Endodermal cell (in vitro differentiated cells): ENCODE data around the gene AGRN. TPM values are rescaled to one million over a fixed set of nuclear protein-coding genes. Genes with fewer than 3 reads are reported as not detected.

Source experiments
- DNase-seq: peaks from one replicate; pipeline ENCODE4 v3.0.0-alpha.2; 2017
- H3K27ac ChIP-seq: 2 replicates; pipeline ENCODE4 v1.5.1; 2013; ENCODE audit warnings: mild to moderate bottlenecking, low read depth, low read length, moderate library complexity
- H3K27me3 ChIP-seq: 2 replicates; pipeline ENCODE4 v1.6.1; 2013; ENCODE audit warnings: mild to moderate bottlenecking, low read length, moderate library complexity; ENCODE audit not compliant: insufficient read depth, control insufficient read depth, poor library complexity, severe bottlenecking
- H3K36me3 ChIP-seq: 2 replicates; pipeline ENCODE4 v1.7.0; 2013; ENCODE audit warnings: mild to moderate bottlenecking, low read length, moderate library complexity; ENCODE audit not compliant: control insufficient read depth, insufficient read depth
- H3K4me1 ChIP-seq: one replicate; pipeline ENCODE4 v1.7.0; 2013; ENCODE audit warnings: low read length; ENCODE audit not compliant: control insufficient read depth, insufficient read depth
- H3K4me3 ChIP-seq: 2 replicates; pipeline ENCODE4 v1.5.1; 2013; ENCODE audit warnings: mild to moderate bottlenecking, low read length, moderate library complexity
- H3K9ac ChIP-seq: 2 replicates; pipeline ENCODE4 v1.6.1; 2013; ENCODE audit warnings: mild to moderate bottlenecking, low read length, moderate library complexity; ENCODE audit not compliant: poor library complexity, severe bottlenecking; ENCODE audit errors: extremely low read depth
- H3K9me3 ChIP-seq: 2 replicates; pipeline ENCODE4 v1.6.1; 2013; ENCODE audit warnings: mild to moderate bottlenecking, low read length, moderate library complexity; ENCODE audit not compliant: control insufficient read depth
- H3K27ac Mint-ChIP-seq: 2 replicates; pipeline ENCODE4 v1.8.0; 2020; ENCODE audit warnings: mixed read lengths
- H3K27me3 Mint-ChIP-seq: 2 replicates; pipeline ENCODE4 v1.8.0; 2021; ENCODE audit warnings: mild to moderate bottlenecking, mixed read lengths; ENCODE audit not compliant: insufficient read depth
- H3K36me3 Mint-ChIP-seq: 2 replicates; pipeline ENCODE4 v1.8.0; 2020; ENCODE audit warnings: low read depth, mixed read lengths
- H3K4me1 Mint-ChIP-seq: 2 replicates; pipeline ENCODE4 v1.8.0; 2020; ENCODE audit warnings: mixed read lengths
- H3K4me3 Mint-ChIP-seq: 2 replicates; pipeline ENCODE4 v1.8.0; 2020; ENCODE audit warnings: mild to moderate bottlenecking, moderate library complexity, mixed read lengths
- H3K9me3 Mint-ChIP-seq: 2 replicates; pipeline ENCODE4 v1.8.0; 2020; ENCODE audit warnings: mild to moderate bottlenecking, mixed read lengths
- CTCF ChIP-seq: fragments of 200-600 bp; sonication (generic); conservative IDR thresholded peaks from 2 replicates; pipeline ENCODE4 v1.5.0; 2021; ENCODE audit warnings: antibody characterized with exemption, mild to moderate bottlenecking
- WGBS, 2 experiments: methylation state at CpG; one replicate each; pipeline versions ENCODE4 v1.1.5 to v1.1.7; 2013; ENCODE audit warnings: missing lambda C conversion rate in 2 of 2, mixed read lengths in 1 of 2; ENCODE audit not compliant: insufficient coverage in 1 of 2, insufficient read length in 1 of 2; 5-methylcytosine and 5-hydroxymethylcytosine counted together
- long read RNA-seq, 4 experiments: library from polyadenylated mRNA in 2 of 4; library from RNA in 1 of 4; library from capped mRNA in 1 of 4; stranded (forward) in 3 of 4; unstranded in 1 of 4; transcript quantifications; one replicate each; pipeline ENCODE4 v2.0.0, GENCODE V29; 2020 to 2021; ENCODE audit warnings: inconsistent platforms in 1 of 4
- polyA plus RNA-seq, 2 experiments: library from polyadenylated mRNA; stranded (reverse); fragments of 50-300 nt; gene quantifications; one replicate each; pipeline ENCODE4 v1.2.3, GENCODE V29; 2013
- total RNA-seq, 2 donors: library from RNA; stranded (reverse); fragmentation: NEBNext Ultra II Directional in 1 of 2; extraction: Animal tissue kit (Norgen Biotek cat#: 25700) in 1 of 2; gene quantifications; 2 replicates in 1 of 2; 3 replicates in 1 of 2; pipeline ENCODE4 v1.2.1, GENCODE V29; 2021

Gene AGRN
- 100 to 1,000 TPM; 269 to 288 TPM for total RNA-seq
- 192 TPM for polyA plus RNA-seq (2013, experiment 1 of 2)
- polyA plus RNA-seq (2013, experiment 2 of 2) = 176 TPM
- long read RNA-seq, experiment 1, partial matches to known transcripts = 15 of 48 reads
- long read RNA-seq, experiment 1, other reads (novel, unspliced or antisense) = 32 of 48 reads
- long read RNA-seq, experiment 2, full-length matches to known transcripts = 4 of 46 reads
- long read RNA-seq, experiment 2, partial matches to known transcripts = 24 of 46 reads
- long read RNA-seq, experiment 2, other reads (novel, unspliced or antisense) = 18 of 46 reads
- long read RNA-seq, experiment 3, partial matches to known transcripts = 3 of 8 reads
- long read RNA-seq, experiment 3, other reads (novel, unspliced or antisense) = 4 of 8 reads
- long read RNA-seq, experiment 4 = 0 reads

GRCh38 chr1:1020000-1020404 is at the start of gene AGRN:
Gene AGRN, plus strand, starts transcription at chr1:1020120. Its CDS starts 53 bp downstream, at chr1:1020173.
- Histone ChIP-seq H3K36me3 (peaks cover 21% of the 10 kb centered on the region), H3K9ac (peak within 1 kb of the TSS; percentile 59), H3K27ac (peak within 1 kb of the TSS; percentile 95), H3K27me3 (no peaks in the 10 kb centered on the region), H3K4me1 (peaks cover 15% of the 10 kb centered on the region), H3K4me3 (peak within 1 kb of the TSS; percentile 80), H3K9me3 (no peaks in the 10 kb centered on the region)
- Mint-ChIP-seq H3K27ac (no peak within 1 kb of the TSS), H3K4me3 (peak within 1 kb of the TSS; percentile 59), H3K27me3 (peaks cover 17% of the 10 kb centered on the region), H3K4me1 (peaks cover 10% of the 10 kb centered on the region), H3K36me3 (peaks cover 16% of the 10 kb centered on the region), H3K9me3 (no peaks in the 10 kb centered on the region)
- WGBS, 2 experiments = 0% methylated on average over 15 to 50 of the region's 58 CpGs
- TF ChIP-seq CTCF = no peak
- DNase-seq = peak; percentile 82

GRCh38 chr1:970242-970972 is 49.5 kb upstream of the AGRN start:
- Mint-ChIP-seq H3K27ac (no peak overlapping the region), H3K9me3 (no peaks in the 10 kb centered on the region), H3K4me1 (no peaks in the 10 kb centered on the region), H3K36me3 (peaks cover 3% of the 10 kb centered on the region), H3K4me3 (no peak overlapping the region), H3K27me3 (peaks cover 39% of the 10 kb centered on the region)
- TF ChIP-seq CTCF = no peak
- H3K27ac ChIP-seq = no peak overlapping the region
- H3K4me3 ChIP-seq = no peak overlapping the region
- no peaks in the 10 kb centered on the region for H3K36me3 ChIP-seq
- H3K9ac ChIP-seq = no peak overlapping the region
- WGBS, 2 experiments = 69 to 79% methylated on average over 19 to 33 of the region's 33 CpGs
- no peaks in the 10 kb centered on the region for H3K9me3 ChIP-seq
- no peaks in the 10 kb centered on the region for H3K4me1 ChIP-seq
- H3K27me3 ChIP-seq = peaks cover 58% of the 10 kb centered on the region
- peak; percentile 76 for DNase-seq

- Mint-ChIP-seq H3K4me3 (no peak overlapping the region), H3K27ac (no peak overlapping the region), H3K4me1 (no peaks in the 10 kb centered on the region), H3K36me3 (no peaks in the 10 kb centered on the region), H3K9me3 (no peaks in the 10 kb centered on the region), H3K27me3 (peaks cover 45% of the 10 kb centered on the region)
- no peaks in the 10 kb centered on the region for H3K9me3 ChIP-seq
- WGBS, 2 experiments = 92 to 94% methylated on average over 14 to 38 of the region's 42 CpGs
- no peak overlapping the region for H3K4me3 ChIP-seq
- H3K27me3 ChIP-seq = peaks cover 61% of the 10 kb centered on the region
- H3K36me3 ChIP-seq = no peaks in the 10 kb centered on the region
- H3K4me1 ChIP-seq = no peaks in the 10 kb centered on the region
- no peak overlapping the region for H3K27ac ChIP-seq
- DNase-seq = no peak
- no peak for TF ChIP-seq CTCF
- no peak overlapping the region for H3K9ac ChIP-seq
Observed at GRCh38 chr1:970973-971730, 48.8 kb upstream of the AGRN start.
